Kidney epithelial cell (primary cell): ENCODE data around the gene NDUFAF3. TPM values are rescaled to one million over a fixed set of nuclear protein-coding genes. Genes with fewer than 3 reads are reported as not detected.

Source experiments
- DNase-seq: peaks from one replicate; pipeline ENCODE4 v3.0.0-alpha.2; 2010; ENCODE audit warnings: low read depth
- H3K27me3 ChIP-seq: 2 replicates; pipeline ENCODE4 v1.6.0; 2011; ENCODE audit warnings: low read length; ENCODE audit not compliant: control insufficient read depth, insufficient read depth
- H3K36me3 ChIP-seq: 2 replicates; pipeline ENCODE4 v1.5.1; 2011; ENCODE audit warnings: low read length; ENCODE audit not compliant: control insufficient read depth, insufficient read depth
- H3K4me3 ChIP-seq: 2 replicates; pipeline ENCODE4 v1.5.1; 2011; ENCODE audit warnings: low read depth, mild to moderate bottlenecking, control low read depth, low read length
- total RNA-seq: library from RNA; depleted of rRNA; stranded (reverse); fragments of >200 nt; gene quantifications from 2 replicates; pipeline ENCODE4 v1.2.3, GENCODE V29; 2015
- TF ChIP-seq, protein P1 (sequence below): IDR thresholded peaks from 2 replicates; pipeline ENCODE4 v1.5.1; 2011; ENCODE audit warnings: mild to moderate bottlenecking, moderate library complexity, low read length, control low read depth, inconsistent platforms; ENCODE audit not compliant: insufficient read depth, poor library complexity, severe bottlenecking

The NDUFAF3 gene
- total RNA-seq, 1 donor from 2014 or later, result 102 TPM

DNA sequence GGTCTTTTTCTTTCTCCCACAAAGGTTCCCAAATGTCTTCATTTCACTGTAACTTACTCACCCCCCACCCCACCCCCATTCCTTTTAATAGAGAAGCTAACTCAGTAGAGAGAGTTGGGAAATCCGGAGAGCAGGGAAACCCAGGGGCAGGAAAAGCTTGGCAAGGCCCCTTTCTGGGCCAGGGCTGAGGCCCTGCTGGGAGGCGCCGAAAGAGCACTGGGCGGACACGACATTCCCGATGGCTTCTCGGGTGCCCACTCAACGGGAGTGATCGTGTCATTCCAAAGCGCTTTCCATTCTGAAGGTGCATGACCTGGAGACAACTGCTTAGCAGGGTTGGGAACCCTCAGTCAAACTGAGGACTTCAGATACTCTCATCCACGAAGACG lies 2.0 kb upstream of the NDUFAF3 start:
- TF ChIP-seq, protein P1, sequence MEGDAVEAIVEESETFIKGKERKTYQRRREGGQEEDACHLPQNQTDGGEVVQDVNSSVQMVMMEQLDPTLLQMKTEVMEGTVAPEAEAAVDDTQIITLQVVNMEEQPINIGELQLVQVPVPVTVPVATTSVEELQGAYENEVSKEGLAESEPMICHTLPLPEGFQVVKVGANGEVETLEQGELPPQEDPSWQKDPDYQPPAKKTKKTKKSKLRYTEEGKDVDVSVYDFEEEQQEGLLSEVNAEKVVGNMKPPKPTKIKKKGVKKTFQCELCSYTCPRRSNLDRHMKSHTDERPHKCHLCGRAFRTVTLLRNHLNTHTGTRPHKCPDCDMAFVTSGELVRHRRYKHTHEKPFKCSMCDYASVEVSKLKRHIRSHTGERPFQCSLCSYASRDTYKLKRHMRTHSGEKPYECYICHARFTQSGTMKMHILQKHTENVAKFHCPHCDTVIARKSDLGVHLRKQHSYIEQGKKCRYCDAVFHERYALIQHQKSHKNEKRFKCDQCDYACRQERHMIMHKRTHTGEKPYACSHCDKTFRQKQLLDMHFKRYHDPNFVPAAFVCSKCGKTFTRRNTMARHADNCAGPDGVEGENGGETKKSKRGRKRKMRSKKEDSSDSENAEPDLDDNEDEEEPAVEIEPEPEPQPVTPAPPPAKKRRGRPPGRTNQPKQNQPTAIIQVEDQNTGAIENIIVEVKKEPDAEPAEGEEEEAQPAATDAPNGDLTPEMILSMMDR, result no peak
- peak overlapping the region; percentile 88 for H3K4me3 ChIP-seq
- DNase-seq, result no peak
- no peaks in the 10 kb centered on the region for H3K27me3 ChIP-seq
- H3K36me3 ChIP-seq, result peaks cover 3% of the 10 kb centered on the region

DNA sequence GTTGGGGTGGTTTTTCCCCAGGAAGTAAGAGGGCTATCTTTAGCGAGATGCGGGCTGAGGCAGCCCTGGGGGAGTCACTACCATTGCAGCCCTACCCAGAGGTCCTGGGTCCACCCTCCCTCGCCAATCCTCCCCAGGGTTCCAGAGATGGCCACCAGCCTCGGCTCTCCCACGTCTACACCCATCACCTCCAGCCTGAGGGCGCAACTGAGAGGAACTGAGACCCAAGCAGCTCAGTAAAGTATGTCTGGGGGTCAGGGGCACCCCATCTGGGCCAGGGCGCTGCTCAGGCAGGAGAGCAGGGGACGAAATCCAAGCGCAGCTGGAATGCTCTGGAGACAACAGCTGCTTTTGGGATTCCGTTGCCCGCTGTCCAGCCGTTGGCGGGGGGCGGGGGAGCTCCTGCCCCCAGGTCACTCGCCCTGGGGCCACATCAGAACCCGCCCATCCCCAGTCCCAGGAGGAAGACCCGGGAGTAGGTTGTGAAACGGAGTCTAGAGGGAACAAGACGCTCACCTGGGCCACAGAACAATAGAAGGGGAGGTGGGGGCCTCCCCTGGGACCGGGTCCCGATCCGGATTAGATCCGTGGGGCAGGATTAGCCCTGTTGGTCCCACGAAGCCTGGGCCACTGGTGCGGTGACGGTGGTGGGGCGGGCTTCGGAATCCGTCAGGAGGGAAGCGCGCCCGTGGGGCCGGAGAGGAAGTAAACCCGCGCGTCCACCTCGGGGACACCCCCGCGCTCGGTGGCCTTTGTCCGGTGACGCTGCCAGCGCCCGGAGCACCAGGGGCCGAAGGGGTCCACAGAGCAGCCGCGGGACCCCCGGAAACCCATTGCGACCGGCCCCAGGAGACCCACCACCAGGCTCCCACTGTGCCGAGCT lies 1.4 kb upstream of the NDUFAF3 start:
- Histone ChIP-seq H3K36me3 (peaks cover 4% of the 10 kb centered on the region), H3K27me3 (no peaks in the 10 kb centered on the region), H3K4me3 (peak overlapping the region; percentile 88)
- TF ChIP-seq, protein P1, result no peak
- DNase-seq, result no peak

GRCh38 chr3:49021213-49021812 lies 608 bp upstream of the NDUFAF3 start:
- Histone ChIP-seq H3K36me3 (peaks cover 4% of the 10 kb centered on the region), H3K27me3 (no peaks in the 10 kb centered on the region), H3K4me3 (peak overlapping the region; percentile 88)
- TF ChIP-seq, protein P1, result no peak
- peak; percentile 82 for DNase-seq

DNA sequence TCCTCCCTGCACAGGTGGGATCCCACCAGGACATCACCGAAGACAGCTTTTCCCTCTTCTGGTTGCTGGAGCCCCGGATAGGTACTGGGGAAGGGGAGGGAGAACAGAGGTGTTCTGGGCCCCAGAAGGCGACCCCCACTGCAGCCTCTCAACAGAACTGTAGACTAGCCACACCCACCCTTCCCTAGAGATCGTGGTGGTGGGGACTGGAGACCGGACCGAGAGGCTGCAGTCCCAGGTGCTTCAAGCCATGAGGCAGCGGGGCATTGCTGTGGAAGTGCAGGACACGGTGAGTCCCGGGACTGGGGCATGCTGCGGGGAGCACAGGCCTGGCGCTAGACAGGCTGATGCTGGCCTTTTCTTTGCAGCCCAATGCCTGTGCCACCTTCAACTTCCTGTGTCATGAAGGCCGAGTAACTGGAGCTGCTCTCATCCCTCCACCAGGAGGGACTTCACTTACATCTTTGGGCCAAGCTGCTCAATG lies 809 bp downstream of the NDUFAF3 start:
- Histone ChIP-seq H3K4me3 (peak overlapping the region; percentile 88), H3K27me3 (no peaks in the 10 kb centered on the region), H3K36me3 (peaks cover 4% of the 10 kb centered on the region)
- no peak for DNase-seq
- TF ChIP-seq, protein P1, result no peak

DNA sequence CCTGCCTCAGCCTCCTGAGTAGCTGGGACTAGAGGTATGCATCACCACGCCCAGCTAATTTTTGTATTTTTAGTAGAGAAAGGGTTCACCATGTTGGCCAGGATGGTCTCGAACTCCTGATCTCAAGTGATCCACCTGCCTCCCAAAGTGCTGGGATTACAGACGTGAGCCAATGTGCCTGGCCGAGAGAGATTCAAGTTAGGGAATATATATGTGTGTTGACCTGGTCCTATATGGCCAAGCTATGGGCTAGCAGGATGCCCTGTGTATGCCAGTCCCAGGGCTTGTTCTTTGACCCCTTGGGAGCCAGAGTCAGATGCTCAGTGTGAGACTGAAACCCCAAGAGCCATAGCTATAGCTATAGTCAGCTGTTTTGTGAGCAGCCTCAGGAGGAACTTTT lies 1.9 kb downstream of the NDUFAF3 start:
- Histone ChIP-seq H3K36me3 (peaks cover 4% of the 10 kb centered on the region), H3K4me3 (no peak overlapping the region), H3K27me3 (no peaks in the 10 kb centered on the region)
- DNase-seq, result no peak
- TF ChIP-seq, protein P1, result no peak

DNA sequence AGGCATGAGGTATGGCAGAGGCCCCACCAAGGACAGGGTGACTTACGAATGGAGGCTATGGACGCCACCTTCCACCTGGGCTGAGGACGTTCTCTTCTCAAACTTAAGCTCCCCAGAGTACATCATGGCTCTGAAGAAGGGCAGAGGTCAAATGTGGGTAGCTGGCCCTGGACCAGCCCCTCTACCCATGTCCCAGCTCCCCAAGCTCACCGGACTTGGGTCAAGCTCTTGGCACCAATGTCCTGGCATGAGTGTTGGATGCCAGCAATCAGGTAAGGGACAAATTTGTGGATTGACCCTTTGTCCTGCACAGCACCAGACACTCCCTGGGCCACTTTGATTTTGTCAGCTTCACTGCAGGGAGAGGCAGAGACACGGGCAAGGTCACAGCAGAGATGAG lies 2.5 kb downstream of the NDUFAF3 start:
- no peak for DNase-seq
- H3K27me3 ChIP-seq, result no peaks in the 10 kb centered on the region
- peaks cover 4% of the 10 kb centered on the region for H3K36me3 ChIP-seq
- TF ChIP-seq, protein P1, result no peak
- H3K4me3 ChIP-seq, result no peak overlapping the region
